HL-60 (cell line): ENCODE measurements around the gene ANKH.
A peak's percentile ranks its signal among the peaks of the same experiment; 100 is the strongest.

Source experiments
- DNase-seq, 2 experiments: peaks; one replicate each; pipeline ENCODE4 v3.0.0-alpha.2; 2010 to 2020; ENCODE audit warnings: low read depth in 1 of 2, low spot score in 1 of 2
- H3K27ac ChIP-seq: fragments of 250-450 bp; sonication (Bioruptor Pico); replicated peaks from 2 replicates; pipeline ENCODE4 v1.5.1; 2020; ENCODE audit warnings: mild to moderate bottlenecking, moderate library complexity
- H3K27me3 ChIP-seq: fragments of 250-450 bp; sonication (Bioruptor Pico); 2 replicates; pipeline ENCODE4 v1.5.1; 2021; ENCODE audit warnings: mild to moderate bottlenecking, moderate library complexity; ENCODE audit not compliant: insufficient read depth, poor library complexity, severe bottlenecking
- H3K4me3 ChIP-seq: replicated peaks from 2 replicates; pipeline ENCODE4 v1.5.1; 2011; ENCODE audit warnings: mild to moderate bottlenecking, control low read depth, low read length; ENCODE audit not compliant: insufficient read depth
- GABPA ChIP-seq: IDR thresholded peaks from 2 replicates; pipeline ENCODE4 v1.6.1; 2012; ENCODE audit warnings: low read depth
- POLR2AphosphoS5 ChIP-seq: IDR thresholded peaks from 2 replicates; pipeline ENCODE4 v1.6.1; 2012; ENCODE audit warnings: low read depth
- SPI1 ChIP-seq: IDR thresholded peaks from 2 replicates; pipeline ENCODE4 v1.6.1; 2012; ENCODE audit warnings: low read depth, mild to moderate bottlenecking, borderline replicate concordance
- TF ChIP-seq, protein P1 (sequence below): IDR thresholded peaks from 2 replicates; pipeline ENCODE4 v1.6.1; 2012; ENCODE audit warnings: low read depth; ENCODE audit not compliant: insufficient replicate concordance
- TF ChIP-seq, protein P2 (sequence below): IDR thresholded peaks from one replicate; pipeline ENCODE4 v1.5.1; 2011; ENCODE audit warnings: low read length, control low read depth, inconsistent platforms; ENCODE audit not compliant: insufficient read depth

The ANKH gene

DNA sequence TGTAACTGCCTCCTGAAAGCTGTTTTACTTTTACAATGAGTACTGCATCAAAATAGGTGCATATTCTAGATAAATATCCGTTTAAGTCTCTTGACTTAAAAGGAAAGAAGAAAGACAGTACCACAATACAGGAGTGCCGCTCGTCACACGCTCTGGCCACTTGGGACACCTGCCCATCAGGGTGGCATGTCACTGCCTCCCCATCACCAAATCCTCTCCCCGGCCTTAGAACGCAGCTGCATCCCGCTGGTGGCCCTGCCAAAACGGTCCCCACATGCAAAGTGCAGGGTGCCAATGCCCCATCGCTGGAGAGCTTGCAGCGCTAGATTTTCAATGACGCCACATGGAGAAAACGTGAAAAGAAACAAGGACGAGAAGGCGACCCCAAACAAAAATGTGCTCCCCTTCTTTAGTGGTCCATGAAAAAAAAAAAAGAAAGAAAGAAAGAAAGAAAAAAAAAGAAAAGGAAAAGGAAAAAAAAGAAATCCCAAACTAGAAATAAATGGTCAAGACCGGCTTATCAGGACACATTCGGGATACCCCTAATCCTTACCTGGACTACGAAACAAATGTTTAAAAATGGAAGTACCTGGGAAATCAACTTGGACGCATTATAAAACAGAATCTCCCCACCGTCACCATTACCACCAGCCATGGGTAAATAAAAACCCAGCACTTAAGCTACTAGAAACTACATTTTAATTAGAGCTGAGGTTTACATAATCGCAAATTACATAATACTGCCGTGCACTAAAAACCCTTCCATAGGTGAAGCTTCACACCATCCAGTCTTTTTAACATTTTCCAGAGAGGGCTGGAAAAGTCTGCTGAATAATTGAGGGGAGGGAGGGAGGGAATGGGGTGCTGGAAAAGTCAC, 1.0 kb downstream of the ANKH start:
- no peak for DNase-seq
- no peak overlapping the region for H3K27ac ChIP-seq
- peaks cover 34% of the 10 kb centered on the region for H3K27me3 ChIP-seq
- TF ChIP-seq, protein P1, sequence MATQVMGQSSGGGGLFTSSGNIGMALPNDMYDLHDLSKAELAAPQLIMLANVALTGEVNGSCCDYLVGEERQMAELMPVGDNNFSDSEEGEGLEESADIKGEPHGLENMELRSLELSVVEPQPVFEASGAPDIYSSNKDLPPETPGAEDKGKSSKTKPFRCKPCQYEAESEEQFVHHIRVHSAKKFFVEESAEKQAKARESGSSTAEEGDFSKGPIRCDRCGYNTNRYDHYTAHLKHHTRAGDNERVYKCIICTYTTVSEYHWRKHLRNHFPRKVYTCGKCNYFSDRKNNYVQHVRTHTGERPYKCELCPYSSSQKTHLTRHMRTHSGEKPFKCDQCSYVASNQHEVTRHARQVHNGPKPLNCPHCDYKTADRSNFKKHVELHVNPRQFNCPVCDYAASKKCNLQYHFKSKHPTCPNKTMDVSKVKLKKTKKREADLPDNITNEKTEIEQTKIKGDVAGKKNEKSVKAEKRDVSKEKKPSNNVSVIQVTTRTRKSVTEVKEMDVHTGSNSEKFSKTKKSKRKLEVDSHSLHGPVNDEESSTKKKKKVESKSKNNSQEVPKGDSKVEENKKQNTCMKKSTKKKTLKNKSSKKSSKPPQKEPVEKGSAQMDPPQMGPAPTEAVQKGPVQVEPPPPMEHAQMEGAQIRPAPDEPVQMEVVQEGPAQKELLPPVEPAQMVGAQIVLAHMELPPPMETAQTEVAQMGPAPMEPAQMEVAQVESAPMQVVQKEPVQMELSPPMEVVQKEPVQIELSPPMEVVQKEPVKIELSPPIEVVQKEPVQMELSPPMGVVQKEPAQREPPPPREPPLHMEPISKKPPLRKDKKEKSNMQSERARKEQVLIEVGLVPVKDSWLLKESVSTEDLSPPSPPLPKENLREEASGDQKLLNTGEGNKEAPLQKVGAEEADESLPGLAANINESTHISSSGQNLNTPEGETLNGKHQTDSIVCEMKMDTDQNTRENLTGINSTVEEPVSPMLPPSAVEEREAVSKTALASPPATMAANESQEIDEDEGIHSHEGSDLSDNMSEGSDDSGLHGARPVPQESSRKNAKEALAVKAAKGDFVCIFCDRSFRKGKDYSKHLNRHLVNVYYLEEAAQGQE = no peak
- TF ChIP-seq SPI1 (no peak), GABPA (no peak), POLR2AphosphoS5 (no peak)
- TF ChIP-seq, protein P2, sequence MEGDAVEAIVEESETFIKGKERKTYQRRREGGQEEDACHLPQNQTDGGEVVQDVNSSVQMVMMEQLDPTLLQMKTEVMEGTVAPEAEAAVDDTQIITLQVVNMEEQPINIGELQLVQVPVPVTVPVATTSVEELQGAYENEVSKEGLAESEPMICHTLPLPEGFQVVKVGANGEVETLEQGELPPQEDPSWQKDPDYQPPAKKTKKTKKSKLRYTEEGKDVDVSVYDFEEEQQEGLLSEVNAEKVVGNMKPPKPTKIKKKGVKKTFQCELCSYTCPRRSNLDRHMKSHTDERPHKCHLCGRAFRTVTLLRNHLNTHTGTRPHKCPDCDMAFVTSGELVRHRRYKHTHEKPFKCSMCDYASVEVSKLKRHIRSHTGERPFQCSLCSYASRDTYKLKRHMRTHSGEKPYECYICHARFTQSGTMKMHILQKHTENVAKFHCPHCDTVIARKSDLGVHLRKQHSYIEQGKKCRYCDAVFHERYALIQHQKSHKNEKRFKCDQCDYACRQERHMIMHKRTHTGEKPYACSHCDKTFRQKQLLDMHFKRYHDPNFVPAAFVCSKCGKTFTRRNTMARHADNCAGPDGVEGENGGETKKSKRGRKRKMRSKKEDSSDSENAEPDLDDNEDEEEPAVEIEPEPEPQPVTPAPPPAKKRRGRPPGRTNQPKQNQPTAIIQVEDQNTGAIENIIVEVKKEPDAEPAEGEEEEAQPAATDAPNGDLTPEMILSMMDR = no peak
- H3K4me3 ChIP-seq = peak overlapping the region; percentile 42

DNA sequence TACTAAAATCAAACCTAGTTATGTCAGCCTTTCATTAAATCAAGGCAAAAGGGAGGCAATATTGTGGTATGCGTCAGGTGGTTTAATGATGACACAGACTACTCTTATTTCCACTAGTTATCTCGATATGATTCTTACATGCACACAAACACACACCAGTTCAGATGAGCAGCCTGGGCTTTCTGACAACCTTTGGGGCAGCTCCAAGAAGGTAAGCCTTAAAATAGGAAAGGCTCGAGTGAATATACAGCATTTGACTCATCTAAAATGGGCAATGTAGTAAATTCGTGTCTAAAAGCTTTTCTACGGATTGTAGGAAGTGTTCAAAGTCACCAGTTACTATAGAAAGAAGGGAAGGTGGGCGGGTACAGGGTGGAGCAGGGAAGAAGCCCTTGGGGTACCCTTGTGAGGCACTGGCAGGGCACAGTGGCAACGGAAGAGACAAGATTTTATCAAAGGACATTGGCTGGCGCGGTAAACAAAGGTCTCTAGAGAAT, 1.9 kb downstream of the ANKH start:
- Histone ChIP-seq H3K27me3 (peaks cover 34% of the 10 kb centered on the region), H3K27ac (no peak overlapping the region), H3K4me3 (no peak overlapping the region)
- no peak for TF ChIP-seq POLR2AphosphoS5
- TF ChIP-seq, protein P2 = no peak
- DNase-seq = no peak

DNA sequence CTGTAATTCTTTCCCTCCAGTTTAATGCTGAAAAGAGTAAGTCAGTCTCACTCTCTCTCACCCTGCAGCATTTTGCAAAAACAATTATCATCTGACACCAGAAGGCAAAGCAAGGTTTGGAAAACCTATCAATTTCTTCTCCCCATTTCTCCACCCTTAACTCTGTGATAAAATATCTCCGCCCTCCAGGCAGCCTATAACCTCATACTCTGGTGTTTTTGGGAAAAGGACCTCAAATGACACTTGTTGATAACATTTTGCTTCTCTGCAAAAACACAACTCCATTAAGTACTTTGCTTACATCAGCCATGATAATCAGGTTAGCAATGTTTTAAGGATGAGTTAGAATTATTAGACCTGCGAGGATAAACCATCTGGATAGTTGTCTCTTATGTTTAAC, 2.3 kb downstream of the ANKH start:
- H3K27ac ChIP-seq = no peak overlapping the region
- no peak for TF ChIP-seq POLR2AphosphoS5
- TF ChIP-seq, protein P1 = no peak
- TF ChIP-seq, protein P2 = no peak
- TF ChIP-seq SPI1 = no peak
- no peak for TF ChIP-seq GABPA
- no peak overlapping the region for H3K4me3 ChIP-seq
- peaks cover 34% of the 10 kb centered on the region for H3K27me3 ChIP-seq
- DNase-seq = no peak
